ENCODE measurements around the gene LMBRD1.
"Not testable (repeated sequence)": the region's sequence is repeated elsewhere in the genome, so short reads cannot be mapped to it uniquely, and the experiment has no call there.

Gene LMBRD1

GRCh38 chr6:69732640-69733039, 64.2 kb downstream of the LMBRD1 start:
- DNase-seq (ENCODE audit: low read depth), result no peak

GRCh38 chr6:69732045-69732444, 64.8 kb downstream of the LMBRD1 start:
- DNase-seq (ENCODE audit: low read depth), result no peak

GRCh38 chr6:69729870-69730449, 66.8 kb downstream of the LMBRD1 start:
- no peak for DNase-seq (ENCODE audit: low read depth)

- DNase-seq (ENCODE audit: low read depth), result no peak
Measured at GRCh38 chr6:69722683-69723082, 74.1 kb downstream of the LMBRD1 start.

- no peak for DNase-seq (ENCODE audit: low read depth)
Measured at GRCh38 chr6:69719602-69720193, 77.1 kb downstream of the LMBRD1 start.

- DNase-seq (ENCODE audit: low read depth), result no peak
Measured at GRCh38 chr6:69706724-69707123, 90.1 kb downstream of the LMBRD1 start.

- no peak for DNase-seq (ENCODE audit: low read depth)
Measured at GRCh38 chr6:69705954-69706353, 90.9 kb downstream of the LMBRD1 start.

- no peak for DNase-seq (ENCODE audit: low read depth)
Measured at GRCh38 chr6:69704916-69705315, 91.9 kb downstream of the LMBRD1 start.

GRCh38 chr6:69699655-69700054, 97.2 kb downstream of the LMBRD1 start:
- DNase-seq (ENCODE audit: low read depth), result no peak

- no peak for DNase-seq (ENCODE audit: low read depth)
Measured at GRCh38 chr6:69696273-69696672, 100.5 kb downstream of the LMBRD1 start.

GRCh38 chr6:69693762-69694161, 103.0 kb downstream of the LMBRD1 start:
- no peak for DNase-seq (ENCODE audit: low read depth)

- no peak for DNase-seq (ENCODE audit: low read depth)
Measured at GRCh38 chr6:69690986-69691385, 105.8 kb downstream of the LMBRD1 start.

- DNase-seq (ENCODE audit: low read depth), result no peak
Measured at GRCh38 chr6:69680302-69680701, 116.5 kb downstream of the LMBRD1 start.

GRCh38 chr6:69673298-69673697, 123.5 kb downstream of the LMBRD1 start:
- no peak for DNase-seq (ENCODE audit: low read depth)

- DNase-seq (ENCODE audit: low read depth), result no peak
Measured at GRCh38 chr6:69668916-69669315, 127.9 kb downstream of the LMBRD1 start.

GRCh38 chr6:69666779-69667178, 130.0 kb downstream of the LMBRD1 start:
- not testable (repeated sequence) for DNase-seq (ENCODE audit: low read depth)

GRCh38 chr6:69665437-69665836, 131.4 kb downstream of the LMBRD1 start:
- DNase-seq (ENCODE audit: low read depth), result no peak

GRCh38 chr6:69664551-69664950, 132.3 kb downstream of the LMBRD1 start:
- no peak for DNase-seq (ENCODE audit: low read depth)

- DNase-seq (ENCODE audit: low read depth), result no peak
Measured at GRCh38 chr6:69663215-69663614, 133.6 kb downstream of the LMBRD1 start.

GRCh38 chr6:69650703-69651102, 146.1 kb downstream of the LMBRD1 start:
- no peak for DNase-seq (ENCODE audit: low read depth)

GRCh38 chr6:69647726-69648125, 149.1 kb downstream of the LMBRD1 start:
- no peak for DNase-seq (ENCODE audit: low read depth)

GRCh38 chr6:69643688-69644087, 153.1 kb downstream of the LMBRD1 start:
- DNase-seq (ENCODE audit: low read depth), result no peak

- DNase-seq (ENCODE audit: low read depth), result no peak
Measured at GRCh38 chr6:69632932-69633331, 163.9 kb downstream of the LMBRD1 start.

All from stimulated activated CD4-positive, alpha-beta T cell treated with anti-CD3 and anti-CD28 coated beads, Interleukin-2, amount 100 ng/mL, for 4 hours (primary cell).